PFSK-1 (cell line): Measurements from ENCODE around the gene ABCD3.

ENCODE experiments used
- FOXP2 ChIP-seq: optimal IDR thresholded peaks from 2 replicates; pipeline ENCODE3; 2011; ENCODE audit warnings: borderline replicate concordance, control low read depth, inconsistent platforms; ENCODE audit not compliant: insufficient read depth; ENCODE audit errors: extremely low read length, extremely low read depth
- POLR2AphosphoS5 ChIP-seq: IDR thresholded peaks from 2 replicates; pipeline ENCODE4 v1.6.1; 2012; ENCODE audit warnings: low read depth, mild to moderate bottlenecking, control low read depth, low read length, moderate library complexity
- SIN3A ChIP-seq: IDR thresholded peaks from 2 replicates; pipeline ENCODE4 v1.6.1; 2012; ENCODE audit warnings: mild to moderate bottlenecking, low read length, moderate library complexity, borderline replicate concordance; ENCODE audit not compliant: insufficient read depth
- TAF1 ChIP-seq: IDR thresholded peaks from 2 replicates; pipeline ENCODE4 v1.6.1; 2012; ENCODE audit warnings: low read length, control low read depth, borderline replicate concordance; ENCODE audit not compliant: insufficient read depth
- TF ChIP-seq, protein P1 (sequence below), 2 experiments: IDR thresholded peaks; 2 replicates each; pipeline versions ENCODE4 v1.6.1 to v1.8.0; 2011 to 2012; ENCODE audit warnings: low read depth in 2 of 2, low read length in 2 of 2, control low read depth in 1 of 2, inconsistent platforms in 1 of 2, mild to moderate bottlenecking in 1 of 2, moderate library complexity in 1 of 2; ENCODE audit not compliant: insufficient read depth in 1 of 2

The ABCD3 gene

DNA sequence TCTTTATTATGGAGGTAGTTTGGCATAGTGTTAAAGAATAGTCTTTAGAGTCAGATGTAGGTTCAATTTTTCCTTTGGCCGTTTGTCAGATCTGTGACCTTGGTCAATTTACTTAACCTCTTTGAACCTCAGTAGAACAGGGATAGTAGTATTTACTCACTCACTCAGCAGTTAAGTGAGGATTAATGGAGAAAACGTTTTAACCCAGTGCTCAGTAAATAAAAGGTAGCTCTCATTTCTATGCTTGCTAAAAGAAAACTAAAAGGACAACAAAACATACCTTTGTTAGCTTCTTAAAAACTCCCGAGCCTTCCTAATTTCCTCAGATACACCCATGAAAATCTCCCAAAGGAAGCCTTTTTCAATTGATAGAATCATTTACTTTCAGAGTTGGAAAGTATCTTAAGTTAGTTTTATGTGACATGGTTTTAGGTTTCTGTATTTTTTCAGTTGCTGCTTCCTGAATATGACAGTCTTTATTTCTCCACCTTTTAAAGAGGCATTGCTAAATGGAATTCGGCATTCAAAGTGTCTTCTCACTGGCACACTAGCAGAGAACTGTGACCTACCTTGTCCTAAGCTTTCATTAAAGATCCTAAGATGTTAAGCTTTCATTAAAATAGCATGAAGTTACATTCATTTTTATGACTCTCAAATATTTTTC lies 7.8 kb downstream of the ABCD3 start:
- TF ChIP-seq POLR2AphosphoS5 (no peak), FOXP2 (no peak)

DNA sequence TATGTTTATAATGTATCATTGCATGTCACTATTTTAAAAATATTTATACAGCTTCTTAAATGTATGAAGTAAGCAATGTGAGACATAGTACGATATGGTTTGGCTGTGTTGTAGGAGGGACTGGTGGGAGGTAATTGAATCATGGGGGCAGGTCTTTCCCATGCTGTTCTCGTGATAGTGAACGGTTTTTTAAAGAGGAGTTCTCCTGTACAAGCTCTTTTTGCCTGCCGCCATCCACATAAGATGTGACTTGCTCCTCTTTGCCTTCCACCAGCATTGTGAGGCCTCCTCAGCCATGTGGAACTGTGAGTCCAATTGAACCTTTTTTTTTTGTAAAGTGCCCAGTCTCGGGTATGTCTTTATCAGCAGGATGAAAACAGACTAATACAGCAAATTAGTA lies 10.3 kb downstream of the ABCD3 start:
- TF ChIP-seq, protein P1, sequence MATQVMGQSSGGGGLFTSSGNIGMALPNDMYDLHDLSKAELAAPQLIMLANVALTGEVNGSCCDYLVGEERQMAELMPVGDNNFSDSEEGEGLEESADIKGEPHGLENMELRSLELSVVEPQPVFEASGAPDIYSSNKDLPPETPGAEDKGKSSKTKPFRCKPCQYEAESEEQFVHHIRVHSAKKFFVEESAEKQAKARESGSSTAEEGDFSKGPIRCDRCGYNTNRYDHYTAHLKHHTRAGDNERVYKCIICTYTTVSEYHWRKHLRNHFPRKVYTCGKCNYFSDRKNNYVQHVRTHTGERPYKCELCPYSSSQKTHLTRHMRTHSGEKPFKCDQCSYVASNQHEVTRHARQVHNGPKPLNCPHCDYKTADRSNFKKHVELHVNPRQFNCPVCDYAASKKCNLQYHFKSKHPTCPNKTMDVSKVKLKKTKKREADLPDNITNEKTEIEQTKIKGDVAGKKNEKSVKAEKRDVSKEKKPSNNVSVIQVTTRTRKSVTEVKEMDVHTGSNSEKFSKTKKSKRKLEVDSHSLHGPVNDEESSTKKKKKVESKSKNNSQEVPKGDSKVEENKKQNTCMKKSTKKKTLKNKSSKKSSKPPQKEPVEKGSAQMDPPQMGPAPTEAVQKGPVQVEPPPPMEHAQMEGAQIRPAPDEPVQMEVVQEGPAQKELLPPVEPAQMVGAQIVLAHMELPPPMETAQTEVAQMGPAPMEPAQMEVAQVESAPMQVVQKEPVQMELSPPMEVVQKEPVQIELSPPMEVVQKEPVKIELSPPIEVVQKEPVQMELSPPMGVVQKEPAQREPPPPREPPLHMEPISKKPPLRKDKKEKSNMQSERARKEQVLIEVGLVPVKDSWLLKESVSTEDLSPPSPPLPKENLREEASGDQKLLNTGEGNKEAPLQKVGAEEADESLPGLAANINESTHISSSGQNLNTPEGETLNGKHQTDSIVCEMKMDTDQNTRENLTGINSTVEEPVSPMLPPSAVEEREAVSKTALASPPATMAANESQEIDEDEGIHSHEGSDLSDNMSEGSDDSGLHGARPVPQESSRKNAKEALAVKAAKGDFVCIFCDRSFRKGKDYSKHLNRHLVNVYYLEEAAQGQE (IDR thresholded peaks at IDR 0.05; ENCODE audit: insufficient read depth in 1 of 2, low read depth in 2 of 2, low read length in 2 of 2), result no peak
- TF ChIP-seq SIN3A, result no peak
- no peak for TF ChIP-seq POLR2AphosphoS5
- no peak for TF ChIP-seq TAF1
- TF ChIP-seq FOXP2, result no peak

DNA sequence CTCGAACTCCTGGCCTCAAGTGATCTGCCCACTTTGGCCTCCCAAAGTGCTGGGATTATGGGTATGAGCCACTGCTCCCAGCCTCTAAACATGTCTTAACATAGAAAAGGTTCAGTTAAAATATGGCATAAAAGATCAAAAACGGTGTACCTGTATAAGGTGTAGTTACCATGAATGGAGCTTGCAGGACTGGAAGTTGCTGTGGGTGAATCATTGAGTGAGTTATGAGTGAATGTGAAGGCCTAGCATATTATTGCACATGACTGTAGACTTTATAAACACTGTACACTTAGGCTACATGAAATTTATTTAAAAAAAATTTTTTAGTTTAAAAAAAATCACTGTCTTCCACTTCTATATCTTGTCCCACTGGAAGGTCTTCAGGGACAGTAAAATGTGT lies 15.7 kb downstream of the ABCD3 start:
- TF ChIP-seq, protein P1 (IDR thresholded peaks at IDR 0.05; ENCODE audit: insufficient read depth in 1 of 2, low read depth in 2 of 2, low read length in 2 of 2), result no peak

DNA sequence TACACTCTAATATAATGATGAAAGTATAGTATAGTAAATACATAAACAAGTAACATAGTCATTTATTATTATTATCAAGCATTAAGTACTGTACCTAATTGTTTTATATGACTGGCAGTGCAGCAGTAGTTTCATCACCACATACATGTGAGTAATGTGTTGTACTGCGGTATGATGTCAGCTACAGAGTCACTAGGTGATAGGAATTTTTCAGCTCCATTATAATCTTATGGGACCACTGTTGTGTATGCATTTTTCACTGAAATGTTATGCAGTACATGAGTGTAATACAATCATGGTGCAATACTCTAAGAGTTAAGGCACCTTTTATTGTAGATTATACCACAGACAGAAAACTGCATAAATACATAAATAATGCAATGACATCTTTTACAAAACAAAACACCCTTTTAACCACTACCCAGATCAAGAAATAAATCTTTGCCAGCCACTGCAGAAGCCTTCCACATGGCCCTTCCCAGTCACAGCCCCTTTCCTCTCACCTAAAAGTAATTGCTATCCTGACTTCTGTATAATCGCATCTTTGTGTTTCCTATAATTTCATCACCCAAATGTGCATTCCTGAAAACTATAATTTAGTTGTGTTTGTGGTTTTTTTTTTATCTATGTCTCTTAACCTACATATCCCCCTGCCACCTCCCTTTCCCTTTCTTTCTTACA lies 16.3 kb downstream of the ABCD3 start:
- TF ChIP-seq SIN3A (no peak), TAF1 (no peak), FOXP2 (no peak), POLR2AphosphoS5 (no peak)
- TF ChIP-seq, protein P1 (IDR thresholded peaks at IDR 0.05; ENCODE audit: insufficient read depth in 1 of 2, low read depth in 2 of 2, low read length in 2 of 2), result no peak

DNA sequence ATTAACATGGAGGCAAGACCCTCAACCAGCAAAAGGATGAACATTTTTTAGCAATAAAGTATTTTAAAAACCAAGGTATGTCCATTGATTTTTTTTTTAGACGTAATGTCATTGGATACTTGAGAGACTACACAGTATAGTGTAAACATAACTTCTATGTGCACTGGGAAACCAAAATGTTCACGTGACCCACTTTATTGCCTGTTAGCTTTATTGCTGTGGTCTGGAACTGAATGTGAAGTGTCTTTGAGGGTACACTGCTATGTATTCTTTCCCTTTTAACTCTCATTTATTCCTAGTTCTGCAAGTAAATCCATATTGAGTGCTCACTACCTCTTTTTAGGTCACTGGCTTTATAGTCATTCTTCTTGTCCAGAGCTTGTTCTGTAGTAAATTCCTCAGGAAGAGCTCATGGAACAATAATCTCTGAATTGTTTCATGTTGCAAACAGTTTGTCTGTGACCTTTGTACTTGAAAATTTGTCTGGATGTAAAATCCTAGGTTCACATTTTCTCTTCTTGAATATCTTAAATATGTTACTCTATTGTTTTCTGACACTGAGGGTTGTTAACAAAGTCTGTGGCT lies 20.6 kb downstream of the ABCD3 start:
- TF ChIP-seq SIN3A, result no peak
- TF ChIP-seq FOXP2, result no peak
- TF ChIP-seq, protein P1 (IDR thresholded peaks at IDR 0.05; ENCODE audit: insufficient read depth in 1 of 2, low read depth in 2 of 2, low read length in 2 of 2), result no peak
- TF ChIP-seq POLR2AphosphoS5, result no peak
- no peak for TF ChIP-seq TAF1
